Superior temporal gyrus (tissue), 1 donor: ENCODE data around the gene METRNL.
"Not testable (repeated sequence)": the region's sequence is repeated elsewhere in the genome, so short reads cannot be mapped to it uniquely, and the experiment has no call there.

Experiments used
- DNase-seq: peaks from one replicate; pipeline ENCODE4 v3.0.0-alpha.2; 2016; ENCODE audit errors: extremely low spot score

METRNL gene

DNA sequence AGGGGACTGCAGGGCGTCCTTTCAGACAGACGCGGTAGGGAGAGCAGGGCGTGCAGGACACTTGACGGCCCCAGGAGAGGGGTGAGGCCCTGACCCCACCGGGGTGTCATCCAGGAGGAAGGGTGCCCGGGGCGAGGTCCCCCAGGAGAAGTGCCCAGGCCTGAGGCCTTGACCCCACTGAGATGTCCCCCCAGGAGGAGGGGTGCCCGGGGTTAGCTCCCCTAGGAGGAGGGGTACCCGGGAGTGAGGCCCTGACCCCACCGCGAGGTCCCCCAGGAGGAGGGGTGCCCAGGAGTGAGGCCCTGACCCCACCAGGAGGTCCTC is 27.2 kb upstream of the METRNL start:
- no peak for DNase-seq

DNA sequence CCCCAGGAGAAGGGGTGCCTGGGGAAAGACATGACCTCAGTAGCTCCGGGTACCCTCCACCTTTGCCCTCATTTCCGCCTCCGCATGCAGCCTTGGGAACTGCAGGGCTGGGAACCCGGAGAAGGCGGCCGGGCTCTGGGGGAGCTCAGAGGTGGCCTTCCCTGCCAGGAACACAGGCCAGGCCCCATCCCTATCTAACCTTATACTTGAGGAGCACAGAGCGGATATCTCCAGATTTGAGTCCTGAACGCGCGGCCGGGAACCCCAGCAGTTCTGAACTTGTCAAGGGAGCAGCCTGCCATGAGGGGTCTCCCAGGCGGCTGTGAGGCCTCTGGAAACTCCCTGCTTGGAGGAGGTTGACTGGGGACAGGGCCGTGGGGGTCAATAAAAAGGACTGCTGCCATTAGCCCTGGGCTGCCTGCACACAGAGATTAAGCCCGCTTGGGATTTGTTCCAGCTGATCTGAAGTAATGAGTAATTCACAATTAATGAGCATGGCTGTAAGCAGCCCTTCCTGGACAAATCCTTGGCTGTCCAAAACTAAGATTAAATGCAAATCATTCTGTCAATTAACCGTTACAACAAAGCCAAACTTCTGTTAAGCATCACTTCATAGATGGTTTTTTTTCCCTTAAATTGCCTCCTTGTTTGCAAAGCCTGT is 26.3 kb upstream of the METRNL start:
- no peak for DNase-seq

DNA sequence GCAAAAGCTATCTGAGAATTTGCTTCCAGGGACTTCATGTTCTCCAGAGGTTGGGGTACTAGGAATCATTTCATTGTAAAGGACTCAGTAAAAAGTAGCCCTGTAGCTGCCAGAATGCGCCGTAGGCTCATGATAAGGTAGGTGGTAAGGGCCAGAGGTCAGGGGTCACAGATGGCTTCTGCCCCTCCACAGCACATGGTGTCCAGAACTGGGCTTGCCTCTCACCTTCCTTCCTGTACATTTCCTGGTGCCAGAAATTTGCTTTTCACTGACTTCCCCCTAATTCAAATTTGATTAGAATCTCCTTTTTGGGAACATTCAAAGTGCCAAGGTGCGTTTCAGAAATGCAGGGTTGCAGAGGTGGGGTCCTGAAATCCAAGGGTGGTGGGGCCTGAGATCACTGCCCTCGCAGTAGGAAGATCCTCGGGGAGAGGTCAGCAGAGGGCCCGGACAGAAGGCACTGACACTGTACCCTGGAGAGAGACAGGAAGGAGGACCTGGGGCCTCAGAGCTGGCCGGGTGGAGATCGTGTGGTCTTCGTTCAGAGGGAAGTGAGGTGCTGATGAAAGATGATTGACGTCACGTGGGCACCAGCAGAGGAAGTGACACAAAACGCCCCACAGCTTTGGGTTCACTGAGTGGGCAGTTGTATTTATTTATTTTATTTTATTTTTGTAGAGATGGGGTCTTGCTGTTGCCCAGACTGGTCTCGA is 25.5 kb upstream of the METRNL start:
- DNase-seq = no peak

DNA sequence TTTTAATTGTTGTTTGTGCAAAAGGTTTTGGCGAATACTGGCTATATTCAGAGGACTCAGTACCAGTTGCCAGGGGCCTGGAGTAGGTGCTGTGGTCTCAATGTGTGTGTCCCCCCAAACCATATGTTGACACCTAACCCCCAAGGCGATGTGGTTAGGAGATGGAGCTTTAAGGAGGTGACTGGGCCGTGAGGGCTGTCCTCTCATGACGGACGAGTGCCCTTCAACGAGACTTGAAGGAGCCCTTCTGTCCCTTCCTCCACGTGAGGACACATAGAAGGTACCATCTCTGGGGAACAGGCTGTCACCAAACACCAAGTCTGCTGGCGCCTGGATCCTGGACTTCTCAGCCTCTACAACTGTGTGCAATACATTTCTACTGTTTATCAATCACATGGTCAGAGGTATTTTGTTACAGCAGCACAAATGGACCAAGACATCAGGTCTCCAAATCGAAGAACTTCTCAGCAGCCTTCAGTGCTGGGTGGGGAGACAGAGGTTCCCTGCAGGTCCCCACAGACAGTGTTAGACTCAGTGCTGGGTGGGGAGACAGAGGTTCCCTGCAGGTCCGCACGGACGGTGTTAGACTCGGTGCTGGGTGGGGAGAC is 24.8 kb upstream of the METRNL start:
- no peak for DNase-seq

DNA sequence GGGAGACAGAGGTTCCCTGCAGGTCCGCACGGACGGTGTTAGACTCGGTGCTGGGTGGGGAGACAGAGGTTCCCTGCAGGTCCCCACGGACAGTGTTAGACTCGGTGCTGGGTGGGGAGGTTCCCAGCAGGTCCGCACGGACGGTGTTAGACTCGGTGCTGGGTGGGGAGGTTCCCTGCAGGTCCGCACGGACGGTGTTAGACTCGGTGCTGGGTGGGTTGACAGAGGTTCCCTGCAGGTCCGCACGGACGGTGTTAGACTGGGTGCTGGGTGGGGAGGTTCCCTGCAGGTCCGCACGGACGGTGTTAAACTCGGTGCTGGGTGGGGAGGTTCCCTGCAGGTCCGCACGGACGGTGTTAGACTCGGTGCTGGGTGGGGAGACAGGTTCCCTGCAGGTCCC is 24.2 kb upstream of the METRNL start:
- DNase-seq = not testable (repeated sequence)

DNA sequence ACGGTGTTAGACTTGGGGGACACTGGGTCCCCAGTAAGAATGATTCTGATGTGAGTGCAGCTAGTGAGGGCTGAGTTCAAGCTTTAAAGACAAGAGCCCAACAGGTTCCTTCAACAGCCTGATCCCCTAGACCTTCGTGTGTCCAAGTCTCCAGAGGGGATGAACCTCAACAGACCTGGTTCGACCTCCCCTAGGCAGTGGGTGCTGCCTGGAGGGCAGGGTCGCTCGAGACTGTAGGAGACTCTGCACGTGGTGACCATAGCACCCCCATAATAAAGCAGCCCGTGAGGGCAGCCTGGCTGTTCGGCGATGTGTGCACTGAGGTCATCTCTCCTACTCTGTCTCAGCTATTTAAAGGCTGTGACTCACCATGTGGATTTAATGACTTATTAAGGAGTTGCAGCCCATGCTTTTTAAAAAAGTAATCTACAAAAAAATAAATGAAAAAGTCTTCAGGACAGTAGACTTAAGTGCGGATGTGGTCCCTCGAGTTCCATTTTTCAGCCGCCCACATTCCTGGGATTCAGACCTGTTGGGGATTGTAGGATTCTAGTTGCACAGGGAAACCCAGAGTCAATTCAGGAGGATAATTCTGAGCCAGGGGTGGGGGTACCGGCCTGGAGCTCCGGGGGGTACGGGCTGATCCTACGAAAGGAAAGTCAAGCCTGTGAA is 23.4 kb upstream of the METRNL start:
- no peak for DNase-seq

DNA sequence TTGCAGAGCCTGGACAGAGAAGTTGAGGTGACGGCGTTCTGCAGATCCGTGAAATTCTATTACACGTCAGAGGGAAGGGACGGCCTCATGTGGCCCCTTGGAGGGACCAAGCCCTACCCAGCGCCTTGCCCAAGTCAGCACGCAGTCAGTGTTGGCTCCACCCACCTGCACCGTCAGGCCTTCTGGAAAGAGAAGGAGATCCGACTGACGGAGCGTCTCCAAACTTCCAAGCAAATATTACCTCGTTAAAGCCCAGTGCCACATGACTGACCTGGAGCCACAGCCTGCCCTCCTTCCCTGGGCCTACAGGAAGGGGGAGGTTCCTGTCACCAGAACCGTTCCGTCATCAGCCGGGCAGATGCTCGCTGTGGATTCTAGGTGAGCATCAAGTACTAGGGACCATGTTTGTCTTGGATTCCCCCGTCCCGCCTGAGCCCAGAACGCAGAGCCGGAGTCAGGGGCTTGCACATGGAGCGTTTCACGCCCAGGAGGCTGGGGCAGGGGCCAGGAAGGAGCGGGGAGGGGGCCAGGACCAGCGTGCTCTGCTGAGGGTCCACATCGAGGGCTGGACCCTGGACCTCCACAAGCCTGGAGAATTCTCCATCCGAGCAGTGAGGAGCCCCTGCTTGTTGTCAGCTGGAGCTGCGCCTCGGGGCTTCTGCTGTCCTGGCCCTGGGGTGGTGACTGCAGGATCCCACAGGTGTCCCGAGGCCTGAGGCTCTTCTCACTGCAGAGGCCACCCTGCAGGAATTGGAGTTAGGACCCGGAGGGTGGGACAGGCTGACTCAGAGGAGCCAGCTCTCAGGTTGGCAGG is 22.6 kb upstream of the METRNL start:
- DNase-seq = no peak

DNA sequence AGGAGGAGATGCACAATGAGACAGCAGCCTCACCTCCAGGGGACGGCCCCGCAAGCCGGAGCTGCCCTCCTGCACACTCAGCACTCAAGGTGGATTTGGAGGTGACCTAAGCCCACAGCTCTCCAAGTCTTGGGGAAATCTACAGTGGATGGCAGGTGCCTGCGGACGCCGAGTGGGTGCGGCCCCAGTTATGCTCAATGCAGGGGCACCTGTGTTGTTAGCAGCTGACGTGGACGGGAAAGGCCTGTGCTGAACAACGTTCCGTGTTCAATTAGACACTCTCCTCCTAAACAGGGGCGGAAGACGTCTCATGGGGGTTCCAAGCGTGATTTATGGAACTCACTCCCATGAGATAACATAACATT is 22.0 kb upstream of the METRNL start:
- no peak for DNase-seq

DNA sequence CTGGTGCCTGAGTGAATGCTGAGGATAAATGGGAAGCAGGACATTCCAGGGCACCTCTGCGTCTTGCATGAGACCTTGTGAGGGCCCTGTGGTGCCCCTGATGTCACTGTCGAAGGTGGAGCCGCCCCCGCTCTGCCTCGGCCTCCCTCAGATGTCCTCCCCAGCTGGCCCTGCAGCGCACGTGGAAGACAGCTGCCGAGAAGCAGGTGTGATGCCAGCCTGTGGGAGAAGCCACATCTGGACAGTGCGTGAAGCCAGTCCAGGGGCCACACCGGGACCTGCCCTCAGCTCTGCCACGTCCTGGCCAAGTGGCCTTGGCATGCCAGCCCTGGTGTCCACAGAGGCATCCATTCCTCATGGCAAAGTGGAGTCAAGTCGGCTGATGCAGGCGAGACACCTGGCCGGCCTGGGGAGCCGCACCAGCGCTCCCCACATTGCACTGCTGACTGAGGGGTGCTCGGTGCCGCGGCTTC is 21.6 kb upstream of the METRNL start:
- no peak for DNase-seq

DNA sequence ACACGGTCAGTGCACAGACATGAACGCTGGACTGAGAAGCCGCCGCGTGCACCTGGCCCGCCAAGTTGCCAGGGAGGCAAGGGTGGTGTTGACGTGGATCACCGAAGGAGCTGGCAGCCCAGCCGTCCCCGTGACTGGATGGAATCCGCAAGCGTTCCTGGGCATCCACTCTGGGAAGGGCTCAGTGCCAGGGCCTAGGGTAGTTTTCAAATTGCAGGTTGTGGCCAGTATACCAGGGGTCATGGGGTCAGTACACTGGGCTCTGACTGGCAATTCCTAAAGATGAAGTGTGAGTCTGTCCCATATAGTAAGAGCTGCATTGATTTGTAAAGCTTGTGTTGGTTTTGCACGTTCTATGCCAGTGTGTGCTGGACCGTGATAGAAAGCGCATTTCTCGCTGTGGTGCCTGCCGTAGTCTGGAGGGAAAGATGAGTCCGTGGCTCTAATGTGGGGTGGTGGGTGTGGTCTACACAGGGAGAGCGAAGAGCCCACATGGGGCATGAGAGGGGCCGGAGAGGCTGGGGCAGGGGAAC is 21.1 kb upstream of the METRNL start:
- DNase-seq = no peak

DNA sequence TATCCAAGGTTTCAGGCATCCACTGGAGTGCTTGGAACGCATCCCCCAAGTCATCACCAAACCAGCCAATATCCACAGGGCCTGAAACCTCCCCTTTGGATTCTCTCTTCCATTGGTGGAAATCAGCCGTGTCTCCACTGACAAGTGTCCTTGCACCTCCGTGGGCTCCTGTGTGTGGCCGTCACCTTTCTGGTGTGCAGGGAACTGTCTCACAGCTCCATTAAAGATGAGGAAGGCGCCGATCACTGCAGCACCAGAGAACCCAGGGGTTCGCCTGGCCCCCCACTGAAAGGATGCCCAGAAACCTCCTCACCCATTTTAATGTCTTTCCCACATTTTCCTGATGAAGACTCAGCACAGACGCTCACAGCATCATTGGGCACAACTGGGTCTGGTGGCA is 17.8 kb upstream of the METRNL start:
- no peak for DNase-seq

DNA sequence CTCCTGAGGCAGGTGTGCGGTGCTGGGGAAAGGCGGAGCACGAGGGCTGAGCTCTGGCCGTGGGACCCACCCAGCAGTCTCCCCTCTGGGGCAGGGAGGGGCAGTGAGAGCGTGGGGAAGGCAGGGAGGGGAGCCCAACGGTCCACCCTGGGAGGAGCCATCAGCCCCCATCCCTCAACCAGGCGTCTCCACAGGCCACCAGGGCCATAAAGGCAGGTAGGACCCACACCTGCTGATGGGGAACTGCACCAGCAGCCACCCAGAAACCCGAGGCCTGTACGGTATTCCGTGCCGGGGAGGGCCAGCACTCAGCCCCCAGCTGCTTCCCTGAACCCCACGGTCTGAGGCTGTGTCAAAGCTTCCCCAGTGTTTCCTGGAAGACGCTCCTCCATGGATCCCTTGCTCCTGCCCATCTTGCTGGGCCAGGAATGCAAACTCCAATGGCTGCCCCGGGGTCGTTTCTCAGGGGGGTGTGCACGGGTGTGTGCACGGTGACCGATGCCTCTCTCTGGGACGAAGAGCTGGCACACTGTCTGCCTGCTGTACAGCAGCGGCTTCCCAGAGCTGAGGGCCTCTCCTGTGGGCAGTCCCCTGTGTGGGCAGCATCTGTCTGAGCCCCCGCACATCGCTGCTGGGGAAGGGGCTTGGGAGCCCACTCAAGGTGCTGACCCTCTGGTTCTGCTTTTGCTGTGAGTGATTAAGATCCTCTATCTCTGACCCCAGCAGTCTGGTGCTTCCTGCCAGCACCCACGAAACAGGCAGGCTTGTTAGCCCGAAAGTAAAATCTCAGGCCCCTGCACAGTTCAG is 17.2 kb upstream of the METRNL start:
- no peak for DNase-seq

DNA sequence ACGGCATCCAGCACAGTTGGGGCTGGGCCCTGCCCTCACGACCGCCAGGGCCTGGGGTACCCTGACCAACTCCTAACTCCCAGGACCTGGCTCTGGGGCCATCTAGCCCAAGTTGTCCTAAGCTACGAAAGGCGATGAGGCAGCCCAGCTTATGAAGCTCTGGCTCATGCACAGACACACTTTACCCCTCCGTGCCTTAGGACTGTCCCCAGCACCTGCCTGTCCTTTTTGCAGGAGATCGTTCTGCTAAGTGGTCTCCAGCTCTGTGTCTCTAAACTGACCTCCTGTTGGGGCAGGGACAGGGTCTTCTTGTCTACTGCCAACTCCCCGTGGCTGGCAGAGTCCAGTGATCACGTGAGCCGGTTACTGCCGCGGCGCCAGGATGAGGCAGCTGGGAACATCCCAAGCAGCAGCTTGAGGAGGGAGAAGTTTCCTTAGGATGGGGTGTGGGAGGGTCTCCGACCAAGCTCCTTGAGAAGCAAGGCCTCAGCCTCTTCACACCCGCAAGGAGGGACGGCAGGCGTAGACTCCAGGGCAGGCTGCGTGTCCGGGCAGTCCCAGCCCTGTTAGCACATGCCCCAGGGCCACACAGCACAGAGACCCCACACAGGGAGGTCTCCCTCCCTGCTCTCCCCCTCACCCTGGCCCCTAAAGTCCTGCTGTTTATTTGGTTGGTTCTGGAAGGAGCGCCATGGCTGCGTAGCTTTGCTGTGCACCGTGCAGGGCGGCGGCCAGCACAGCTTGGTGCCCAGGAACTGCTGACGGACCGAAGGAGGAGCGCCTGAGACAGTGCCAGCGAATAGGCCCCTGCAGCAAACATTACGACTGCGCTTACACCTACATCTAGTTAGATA is 16.4 kb upstream of the METRNL start:
- DNase-seq = no peak

DNA sequence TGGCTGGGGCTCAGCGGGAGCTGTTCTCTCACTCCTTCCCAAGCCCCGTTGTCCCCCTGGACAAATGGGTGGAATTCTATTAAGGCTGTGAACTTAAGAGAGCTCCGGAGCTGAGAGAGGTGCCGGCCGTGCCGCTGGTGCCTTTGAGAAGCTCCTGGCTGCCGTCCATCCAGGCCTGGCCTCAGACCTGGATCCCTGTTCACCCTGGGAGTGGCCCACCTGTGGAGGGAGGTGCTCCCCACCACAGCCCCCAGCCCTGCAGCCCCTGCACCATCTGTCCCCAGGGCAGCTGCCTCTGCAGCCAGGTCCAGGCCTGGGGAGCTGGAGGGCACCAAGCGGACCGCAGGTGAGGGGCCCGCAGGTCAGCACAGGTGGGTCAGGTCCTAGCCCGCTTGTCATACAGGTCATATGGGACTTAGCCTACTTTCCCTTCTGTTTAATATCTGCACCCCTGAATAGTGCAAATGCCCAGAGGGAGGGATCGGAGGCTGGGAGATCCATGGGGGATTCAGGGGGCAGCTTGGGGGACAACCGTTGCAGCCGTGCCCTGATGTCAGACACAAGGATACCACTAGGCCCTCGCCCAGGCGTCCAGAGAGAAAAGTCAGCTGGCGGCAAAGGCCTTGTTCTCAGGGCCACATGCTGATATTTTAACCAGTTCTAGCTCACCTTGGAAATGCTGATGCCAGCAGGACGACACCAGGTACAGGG is 15.2 kb upstream of the METRNL start:
- DNase-seq = no peak

DNA sequence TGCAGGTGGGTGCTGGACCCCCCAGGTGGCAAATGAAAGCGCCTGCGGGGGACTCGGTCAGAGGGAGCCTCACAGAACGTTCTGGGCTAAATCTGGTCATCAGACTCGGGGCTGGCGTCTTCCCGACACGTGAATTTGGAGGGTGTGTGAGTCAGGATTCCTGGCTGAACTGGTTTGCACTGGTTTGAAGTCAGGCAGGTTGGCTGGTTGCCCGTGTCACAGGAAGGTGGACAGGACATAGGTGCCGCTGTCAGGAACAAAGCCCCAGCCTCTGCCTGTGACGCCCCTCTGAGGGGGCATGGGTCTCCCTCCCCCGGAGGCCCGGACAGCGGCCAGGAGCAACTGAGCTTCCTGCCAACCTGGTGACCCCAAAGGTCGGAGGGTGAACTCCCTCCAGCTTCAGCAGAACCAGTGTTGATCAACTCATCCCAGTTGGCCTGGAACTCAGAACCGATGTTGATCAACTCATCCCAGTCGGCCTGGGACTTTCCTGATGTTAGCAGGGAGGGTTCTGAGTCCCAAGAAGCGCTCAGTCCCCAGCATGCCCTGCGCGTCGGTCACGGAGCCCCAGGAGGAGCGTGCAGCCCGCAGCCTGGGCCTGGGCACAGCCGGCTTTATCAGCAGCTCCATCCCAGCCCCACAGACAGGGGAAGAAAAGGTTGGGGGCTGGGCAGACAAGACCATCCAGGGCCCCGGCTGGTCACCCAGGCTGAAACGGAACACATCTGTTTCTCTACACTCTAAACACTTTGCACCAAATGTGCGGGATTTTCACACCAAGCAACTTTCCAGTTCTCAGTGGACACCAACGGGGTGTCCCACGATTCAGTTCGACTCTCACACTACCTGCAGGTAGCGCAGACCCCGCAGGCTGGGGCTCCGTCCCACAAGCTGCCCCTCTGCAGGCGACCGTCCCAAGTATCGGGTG is 14.4 kb upstream of the METRNL start:
- DNase-seq = no peak

DNA sequence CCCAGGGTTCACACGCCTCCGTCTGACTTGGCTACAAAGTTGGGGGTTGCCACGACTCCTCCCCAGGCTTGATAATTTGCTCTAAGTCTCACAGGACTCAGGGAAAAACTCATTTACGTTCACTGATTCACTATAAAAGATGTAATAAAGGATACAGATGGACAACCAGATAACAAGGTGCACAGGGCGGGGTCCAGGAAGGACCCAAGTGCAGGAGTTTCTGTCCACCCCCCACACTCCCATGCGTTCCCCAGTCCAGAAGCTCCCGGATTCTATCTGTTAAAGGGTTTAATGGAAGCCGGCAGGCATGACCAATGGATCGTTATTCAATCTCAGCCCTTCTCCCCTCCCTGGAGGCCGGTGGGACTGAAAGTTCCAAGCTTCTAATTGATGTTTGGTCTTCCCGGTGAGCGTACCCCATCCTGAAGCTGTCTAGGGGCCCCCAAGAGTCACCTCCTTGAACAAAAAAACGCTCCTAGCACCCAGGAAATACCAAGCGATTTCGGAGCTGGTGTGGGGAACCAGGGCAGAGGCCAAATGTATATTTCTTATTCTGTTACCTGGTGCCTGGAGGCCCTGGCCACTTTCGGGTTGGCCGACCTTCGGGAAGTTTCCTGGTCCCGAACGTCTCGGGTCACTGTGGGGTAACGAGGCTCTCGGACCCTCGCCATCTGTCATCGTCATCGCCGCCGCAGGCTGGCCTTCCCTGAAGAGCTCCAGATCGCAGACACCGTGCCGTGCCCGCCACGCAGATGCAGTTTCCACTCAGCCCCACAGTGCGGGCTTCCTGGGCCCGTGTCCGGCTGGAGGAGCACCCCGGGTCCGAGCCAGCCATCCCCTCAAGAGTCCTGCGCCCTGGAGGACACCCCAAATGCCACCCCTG is 13.5 kb upstream of the METRNL start:
- no peak for DNase-seq

DNA sequence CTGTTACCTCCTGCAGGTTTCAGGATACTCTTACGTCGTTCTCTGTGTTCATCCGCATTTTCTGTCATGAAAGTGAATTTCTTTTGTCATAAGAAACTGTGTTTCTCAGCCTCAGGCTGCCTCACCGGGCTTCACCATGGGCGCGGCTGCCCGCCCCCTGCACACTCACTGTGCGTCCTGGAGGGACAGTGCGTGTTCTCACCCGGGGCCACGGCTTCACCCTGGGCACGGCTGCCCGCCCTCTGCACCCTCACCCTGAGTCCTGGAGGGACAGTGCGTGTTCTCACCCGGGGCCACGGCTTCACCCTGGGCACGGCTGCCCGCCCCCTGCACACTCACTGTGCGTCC is 12.9 kb upstream of the METRNL start:
- DNase-seq = not testable (repeated sequence)
